GM18861 (cell line): ENCODE data around the gene SPPL2A.
A peak's percentile ranks its signal among the peaks of the same experiment; 100 is the strongest.

Experiments
- ATAC-seq: cut with Tn5 transposase; IDR thresholded peaks from one replicate; pipeline ENCODE4 v1.9.1; 2021; ENCODE audit not compliant: unreplicated experiment

Gene SPPL2A

DNA sequence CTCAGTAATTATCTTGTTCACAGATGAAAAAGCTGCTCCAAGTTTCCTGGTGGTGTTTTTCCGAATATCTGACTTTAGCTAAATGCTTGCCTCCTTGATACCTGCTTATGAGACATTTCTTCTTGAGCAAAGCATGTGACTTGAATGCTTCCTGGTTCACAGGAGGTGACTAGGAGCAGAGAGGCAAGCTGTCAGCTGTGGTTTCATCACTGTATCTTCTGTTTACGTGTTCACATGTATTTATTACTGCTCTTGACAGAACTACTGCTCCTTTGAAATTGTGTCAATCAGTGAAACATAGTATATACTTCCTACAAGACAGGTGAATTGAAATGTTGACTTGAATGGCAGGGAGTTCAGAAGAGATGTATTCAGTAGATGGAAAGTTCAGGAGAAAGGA is 8.9 kb upstream of the SPPL2A start:
- ATAC-seq = no peak

- no peak for ATAC-seq
These were observed 7.9 kb upstream of the SPPL2A start for GRCh38 chr15:50773389-50773788.

GRCh38 chr15:50767332-50767861 is 1.9 kb upstream of the SPPL2A start:
- ATAC-seq = no peak

DNA sequence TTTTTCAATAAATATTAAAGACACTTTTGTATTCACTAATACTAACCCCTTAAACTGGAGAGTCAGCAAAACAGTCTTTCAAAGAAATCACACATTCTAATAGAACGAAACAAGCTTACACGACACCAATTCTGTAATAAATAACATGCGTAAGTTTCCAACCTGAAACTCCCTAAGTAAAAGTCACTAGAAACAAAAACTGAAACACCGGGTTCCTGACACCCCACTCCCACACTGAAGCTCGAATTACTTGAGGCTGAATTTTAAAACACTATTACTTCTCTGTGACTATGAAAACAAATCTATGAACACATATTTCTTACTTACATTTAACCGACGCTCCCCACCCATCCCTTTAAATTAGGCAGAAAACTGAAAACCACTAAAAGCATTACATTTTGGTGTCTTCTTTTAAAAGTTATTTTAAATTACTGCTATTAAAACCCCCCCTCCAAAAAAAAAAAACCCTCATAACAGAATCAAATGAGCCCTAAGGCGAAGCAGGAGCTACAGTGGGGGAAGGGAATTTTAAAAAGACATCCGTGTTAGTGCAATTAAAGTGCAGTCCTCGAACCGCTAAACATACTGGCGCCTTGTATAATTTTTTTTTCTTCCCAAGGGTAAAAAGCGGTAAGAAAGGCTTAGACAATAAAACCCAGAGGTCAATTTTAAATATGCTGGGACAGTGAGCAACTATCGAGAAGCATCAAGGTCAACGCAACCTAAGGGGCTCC is 878 bp downstream of the SPPL2A start:
- ATAC-seq = peak; percentile 34

GRCh38 chr15:50758712-50759205 is 6.7 kb downstream of the SPPL2A start:
- ATAC-seq = no peak

DNA sequence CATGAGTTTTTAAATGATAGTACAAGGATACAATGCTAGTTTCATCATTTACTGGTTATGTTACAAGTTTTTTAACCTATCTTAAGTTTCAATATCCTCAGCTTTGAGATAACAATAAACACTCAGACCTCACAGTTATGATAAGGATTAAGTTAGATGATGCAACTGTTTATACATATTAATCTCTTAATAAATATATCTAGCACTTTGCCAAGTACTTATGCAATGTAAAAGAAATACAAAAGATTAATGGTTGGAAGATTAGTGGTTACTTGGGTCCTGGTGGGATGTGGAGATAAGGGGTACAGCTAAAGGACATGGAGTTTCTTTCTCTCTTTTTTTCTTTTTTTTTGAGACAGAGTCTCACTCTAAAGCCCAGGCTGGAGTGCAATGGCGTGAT is 12.0 kb downstream of the SPPL2A start:
- no peak for ATAC-seq

- ATAC-seq = no peak
These were observed 14.1 kb downstream of the SPPL2A start for GRCh38 chr15:50751394-50751793.

- ATAC-seq = no peak
These were observed 15.2 kb downstream of the SPPL2A start for GRCh38 chr15:50750227-50750705.

GRCh38 chr15:50747523-50747922 is 18.0 kb downstream of the SPPL2A start:
- no peak for ATAC-seq

- no peak for ATAC-seq
These were observed 20.9 kb downstream of the SPPL2A start for GRCh38 chr15:50744601-50745000.

GRCh38 chr15:50740955-50741354 is 24.6 kb downstream of the SPPL2A start:
- ATAC-seq = no peak

- no peak for ATAC-seq
These were observed 28.7 kb downstream of the SPPL2A start for GRCh38 chr15:50736823-50737222.

- ATAC-seq = no peak
These were observed 30.4 kb downstream of the SPPL2A start for GRCh38 chr15:50735156-50735555.

DNA sequence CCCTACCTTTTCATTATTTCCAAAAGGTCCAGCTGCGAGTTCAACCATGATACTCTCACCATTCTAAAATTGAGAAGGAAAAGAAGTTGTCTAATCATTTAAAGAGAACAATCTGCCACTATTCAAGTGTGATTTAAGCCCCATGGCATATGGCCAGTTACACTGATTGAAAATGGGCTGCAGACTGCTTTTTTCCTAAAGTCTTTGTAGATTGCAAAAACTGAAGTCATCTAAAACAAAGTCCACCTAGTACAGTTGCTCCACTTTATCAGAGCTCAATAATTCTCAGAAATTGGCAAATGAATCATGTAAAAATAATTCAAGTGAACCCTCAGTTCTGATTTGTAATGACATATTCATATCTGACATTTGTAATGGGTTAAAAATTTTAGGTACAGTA is 39.2 kb downstream of the SPPL2A start:
- no peak for ATAC-seq

DNA sequence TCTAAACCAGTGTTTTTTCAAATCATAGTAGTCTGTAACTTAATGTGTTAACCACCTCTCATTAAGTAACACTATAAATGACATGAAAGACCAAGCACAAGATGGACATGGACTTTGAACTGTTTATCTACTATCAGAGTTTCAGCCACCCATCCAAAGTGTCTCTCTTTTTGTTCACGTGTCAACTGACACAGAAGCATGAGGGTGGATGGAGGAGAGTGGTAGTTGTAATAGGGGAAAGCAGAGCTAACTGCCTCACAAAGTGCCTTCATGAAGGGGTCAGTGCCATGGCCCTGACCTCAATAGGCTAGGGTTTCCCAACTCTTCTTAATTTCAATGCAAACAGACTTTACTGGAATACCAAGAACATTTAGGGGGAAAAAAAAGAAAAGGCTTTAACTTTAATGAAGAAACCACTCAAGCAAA is 46.8 kb downstream of the SPPL2A start:
- ATAC-seq = no peak

GRCh38 chr15:50712018-50712417 is 53.5 kb downstream of the SPPL2A start:
- no peak for ATAC-seq

DNA sequence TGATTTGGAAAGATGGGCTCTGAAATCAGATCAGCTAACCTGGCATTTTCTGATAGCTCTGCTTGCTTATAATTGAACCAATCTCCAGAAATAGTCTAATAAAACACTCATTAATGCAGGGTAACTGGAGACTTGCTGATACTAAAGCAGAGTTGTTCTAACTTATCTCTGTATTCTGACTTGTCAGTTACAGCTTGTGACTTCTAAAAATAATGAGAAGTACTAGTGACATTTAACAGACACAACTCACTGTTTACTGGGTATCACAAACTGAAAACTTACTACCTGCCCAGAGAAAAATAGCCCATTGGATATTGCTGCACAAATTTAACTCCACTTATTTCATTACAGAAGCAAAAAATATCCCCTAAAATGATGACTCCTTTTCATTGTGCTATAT is 54.9 kb downstream of the SPPL2A start:
- no peak for ATAC-seq

- ATAC-seq = no peak
These were observed 57.6 kb downstream of the SPPL2A start for GRCh38 chr15:50707878-50708427.

DNA sequence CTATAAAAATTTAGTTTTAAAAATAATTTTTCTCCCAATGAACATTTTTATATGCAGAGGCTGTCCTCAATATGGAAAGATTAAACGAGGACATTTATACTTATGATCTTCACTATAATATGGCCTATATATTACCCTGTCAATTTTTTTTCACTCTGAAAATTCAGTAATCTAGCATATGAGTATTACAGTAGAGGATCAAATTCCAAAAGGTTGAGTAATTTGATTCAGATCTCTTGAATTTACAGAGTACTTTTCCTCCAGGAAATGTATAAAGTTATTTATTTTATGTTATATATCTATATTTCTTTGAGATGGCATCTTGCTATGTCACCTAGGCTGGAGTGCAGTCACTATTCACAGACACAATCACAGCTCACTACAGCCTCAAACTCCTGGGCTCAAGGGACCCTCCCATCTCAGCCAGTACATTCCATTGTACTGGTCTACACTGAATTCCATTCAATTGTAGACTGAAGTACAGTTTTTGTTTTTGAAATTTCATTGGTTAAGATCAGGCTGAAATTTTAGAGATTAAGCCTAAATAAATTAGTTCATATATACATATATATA is 62.7 kb downstream of the SPPL2A start:
- no peak for ATAC-seq

GRCh38 chr15:50698101-50698500 is 67.4 kb downstream of the SPPL2A start:
- ATAC-seq = no peak

DNA sequence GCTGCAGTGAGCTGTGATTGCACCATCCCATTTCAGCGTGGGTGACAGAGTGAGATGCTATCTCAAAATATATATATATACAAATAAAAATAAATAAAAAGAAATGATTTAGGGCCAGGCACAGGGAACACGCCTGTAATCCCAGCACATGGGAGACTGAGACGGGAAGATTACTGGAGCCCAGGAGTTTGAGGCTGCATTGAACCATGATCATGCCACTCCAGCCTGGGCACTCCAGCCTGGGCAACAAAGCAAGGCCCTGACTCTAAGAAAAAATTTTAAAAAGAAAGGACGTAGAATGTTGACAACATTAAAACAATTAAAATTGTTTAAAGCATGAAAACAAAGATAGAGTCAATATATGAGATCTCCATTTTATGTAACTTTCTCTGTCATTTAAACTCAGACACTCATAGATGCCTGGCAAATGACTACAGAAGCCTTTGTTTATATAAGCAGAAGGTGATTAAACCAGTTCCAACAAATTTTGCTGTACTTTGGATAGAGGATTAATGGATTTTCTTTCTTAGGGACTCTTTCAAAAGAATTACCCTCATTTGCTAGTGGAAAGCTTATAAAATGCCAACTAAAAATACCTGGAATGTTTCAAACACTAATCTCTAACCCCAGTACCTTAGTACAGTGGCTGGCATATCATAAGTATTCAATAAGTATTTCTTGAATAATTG is 68.3 kb downstream of the SPPL2A start:
- ATAC-seq = no peak
